Stimulated activated CD4-positive, alpha-beta T cell treated with anti-CD3 and anti-CD28 coated beads, TNF-alpha, amount 100 ng/mL, for 4 hours (primary cell): ENCODE results near the gene LARGE1.
"Not testable (repeated sequence)": the region's sequence is repeated elsewhere in the genome, so short reads cannot be mapped to it uniquely, and the experiment has no call there.

Source experiments
- DNase-seq, 3 experiments: peaks; one replicate each; pipeline ENCODE4 v3.0.0-alpha.2; 2020; ENCODE audit warnings: low read depth in 3 of 3

LARGE1 gene

DNA sequence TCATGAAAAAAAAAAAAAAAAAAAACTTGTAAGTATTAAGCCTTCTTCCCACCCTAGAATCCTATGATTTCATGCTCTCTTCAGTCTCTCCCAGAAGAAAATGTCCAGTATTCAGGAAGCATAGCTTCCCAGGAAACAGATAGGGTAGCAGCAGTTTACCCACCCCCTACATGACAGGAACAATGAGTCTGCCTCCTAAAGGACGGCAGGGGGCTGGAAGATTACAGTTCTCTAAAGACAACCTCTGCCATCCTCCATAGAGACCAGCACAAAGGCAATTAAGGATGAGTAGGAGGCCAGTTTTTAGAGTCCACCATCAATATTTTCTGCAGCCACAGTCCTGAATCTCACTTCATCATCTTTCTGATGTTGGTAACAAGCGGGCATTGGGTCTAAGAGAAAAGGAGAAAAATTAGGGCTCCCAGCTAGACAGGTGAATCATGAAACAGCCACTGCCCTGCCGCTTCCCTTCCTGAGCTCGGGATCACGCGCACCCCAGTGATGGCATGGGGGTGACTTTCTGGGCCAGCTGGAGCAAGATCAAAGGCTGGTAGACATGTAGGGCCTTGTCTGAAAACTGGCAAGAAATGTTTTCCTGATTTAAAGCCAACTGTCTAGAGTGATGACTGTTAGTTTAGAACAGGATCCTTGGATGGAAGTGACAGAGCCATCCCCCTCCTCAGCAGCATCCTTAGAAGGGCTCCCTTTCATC is 322.8 kb downstream of the LARGE1 start:
- DNase-seq = no peak

DNA sequence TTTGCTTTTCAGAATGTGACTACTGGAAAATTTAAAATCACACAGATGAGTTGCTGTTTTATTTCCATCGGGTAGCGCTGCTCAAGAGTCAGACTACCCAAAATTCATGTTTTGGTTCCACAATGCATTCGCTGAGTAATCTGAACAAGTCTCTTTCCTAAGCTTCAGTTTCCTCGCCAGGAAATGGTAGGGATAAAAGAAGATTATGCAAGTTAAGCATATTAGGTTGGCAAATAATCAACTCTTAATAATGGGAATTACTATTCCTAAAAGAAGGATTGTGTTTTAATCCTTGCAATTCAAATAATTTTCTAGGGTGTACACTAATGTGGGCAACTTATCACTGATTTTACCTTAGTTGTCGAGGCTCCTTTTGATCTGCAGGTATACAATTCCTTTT is 326.5 kb downstream of the LARGE1 start:
- no peak for DNase-seq

DNA sequence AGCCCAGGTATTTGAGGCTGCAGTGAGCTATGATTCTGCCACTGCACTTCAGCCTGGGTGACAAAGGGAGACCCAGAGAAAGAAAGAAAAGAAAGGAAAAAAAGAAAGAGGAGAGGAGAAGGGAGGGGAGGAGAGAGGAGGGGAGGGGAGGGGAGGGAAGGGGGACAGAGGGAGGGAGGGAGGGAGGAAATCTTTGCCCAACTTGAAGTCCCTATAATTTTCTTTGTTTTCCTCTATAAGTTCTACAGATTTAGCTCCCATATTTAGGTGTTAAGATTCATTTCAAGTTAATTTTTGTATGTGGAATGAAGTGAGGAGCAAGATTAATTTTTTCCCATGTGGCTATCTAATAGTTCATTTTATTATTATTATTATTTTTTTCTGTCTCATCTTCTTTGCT is 328.3 kb downstream of the LARGE1 start:
- DNase-seq = no peak

DNA sequence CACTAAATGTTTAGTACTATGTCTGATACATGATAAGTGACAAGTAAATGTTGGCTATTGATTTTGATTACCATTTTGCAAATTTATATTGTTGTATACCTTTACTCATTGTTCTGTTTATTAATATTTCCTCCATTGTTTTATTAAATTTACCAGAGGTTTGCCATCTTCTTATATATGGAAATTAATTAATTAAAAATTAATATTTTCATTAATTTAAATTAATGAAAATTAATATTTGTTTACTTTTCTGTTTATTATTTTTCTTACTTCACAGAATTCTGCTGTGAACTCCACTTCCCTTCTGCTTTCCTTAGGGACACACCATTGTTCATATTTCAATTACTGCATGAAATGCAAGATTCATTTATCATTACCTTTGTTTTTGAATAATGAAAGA is 331.0 kb downstream of the LARGE1 start:
- DNase-seq = no peak

DNA sequence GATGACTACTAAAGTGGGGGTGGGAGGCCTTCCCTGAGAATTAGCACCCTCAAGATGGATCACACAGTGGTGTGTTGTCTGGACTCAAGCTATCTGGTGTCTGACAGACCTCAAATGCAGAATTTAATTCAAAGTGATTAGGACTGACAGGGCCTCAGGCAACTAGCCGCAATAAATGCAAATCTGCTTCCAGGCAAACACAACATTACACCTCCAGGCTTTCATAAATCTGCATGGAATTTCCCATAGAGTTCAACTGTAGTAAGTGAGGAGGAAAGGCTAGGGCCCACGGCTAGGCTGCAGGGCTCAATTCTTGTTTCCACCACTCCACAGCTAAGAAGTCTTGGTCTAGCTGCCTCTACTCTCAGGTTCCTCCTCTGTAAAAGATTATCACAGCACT is 331.4 kb downstream of the LARGE1 start:
- no peak for DNase-seq

- no peak for DNase-seq
Measured at GRCh38 chr22:33584152-33584551, 336.1 kb downstream of the LARGE1 start.

GRCh38 chr22:33582822-33583400 is 337.4 kb downstream of the LARGE1 start:
- no peak for DNase-seq

GRCh38 chr22:33580310-33580709 is 340.0 kb downstream of the LARGE1 start:
- no peak for DNase-seq

- DNase-seq = no peak
Measured at GRCh38 chr22:33579448-33580093, 340.7 kb downstream of the LARGE1 start.

GRCh38 chr22:33578752-33579151 is 341.5 kb downstream of the LARGE1 start:
- DNase-seq = no peak

- no peak for DNase-seq
Measured at GRCh38 chr22:33577862-33578411, 342.3 kb downstream of the LARGE1 start.

DNA sequence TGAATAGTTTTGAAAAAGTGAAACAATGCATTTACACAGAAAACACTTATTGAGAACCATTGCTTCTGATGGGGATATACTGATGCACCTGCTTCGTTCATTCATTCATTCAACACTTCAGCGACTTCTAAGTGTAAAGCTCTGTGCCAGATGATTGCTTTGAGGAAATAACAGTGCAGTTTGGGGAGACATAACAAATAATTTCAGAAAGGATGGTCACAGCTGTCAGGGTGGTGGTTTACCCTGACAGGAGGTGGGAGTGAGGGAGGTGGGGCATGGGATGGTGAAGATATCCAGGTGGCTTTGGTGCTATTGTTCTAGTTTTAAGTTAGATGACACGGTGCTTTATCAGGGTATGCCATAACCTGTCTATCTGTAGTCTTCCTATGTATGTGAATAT is 344.1 kb downstream of the LARGE1 start:
- DNase-seq = no peak

DNA sequence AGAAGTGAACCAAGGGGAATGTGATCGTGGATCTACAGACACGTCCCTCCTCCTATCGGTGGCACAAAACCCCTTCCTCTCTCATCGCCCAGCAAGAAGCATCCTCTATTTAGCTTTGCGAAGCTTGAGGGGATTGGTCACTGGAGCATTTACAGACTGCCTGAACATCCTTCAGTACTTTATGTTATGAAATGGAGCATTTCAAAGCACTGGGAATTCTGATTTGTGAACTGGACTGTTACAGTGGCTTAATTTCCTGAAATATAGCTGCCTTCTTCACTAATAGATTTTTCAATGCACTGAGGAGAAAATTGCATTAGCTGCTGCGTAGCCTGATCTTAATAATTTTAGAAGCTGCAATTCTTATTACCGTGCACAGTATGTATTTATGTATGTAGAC is 344.5 kb downstream of the LARGE1 start:
- no peak for DNase-seq

DNA sequence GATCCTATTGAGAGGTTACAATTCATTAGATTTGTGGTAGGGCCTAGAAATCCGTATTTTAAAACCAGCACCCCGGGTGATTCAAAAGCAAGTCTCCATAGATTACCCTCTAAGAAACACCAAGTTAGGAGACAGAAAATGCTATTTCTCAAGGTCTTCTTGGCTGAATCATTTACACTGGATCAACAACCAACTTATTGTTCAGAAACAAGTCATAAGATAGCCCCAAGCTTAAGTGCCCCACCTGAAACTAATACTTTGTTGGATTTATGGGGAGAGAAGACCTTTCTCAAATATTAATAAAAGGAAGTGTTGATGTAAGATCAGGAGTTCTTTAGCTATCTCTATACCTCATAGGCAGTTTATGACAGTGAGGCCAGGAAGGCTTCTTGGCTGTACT is 345.2 kb downstream of the LARGE1 start:
- DNase-seq = no peak

- DNase-seq = no peak
Measured at GRCh38 chr22:33573479-33573878, 346.8 kb downstream of the LARGE1 start.

DNA sequence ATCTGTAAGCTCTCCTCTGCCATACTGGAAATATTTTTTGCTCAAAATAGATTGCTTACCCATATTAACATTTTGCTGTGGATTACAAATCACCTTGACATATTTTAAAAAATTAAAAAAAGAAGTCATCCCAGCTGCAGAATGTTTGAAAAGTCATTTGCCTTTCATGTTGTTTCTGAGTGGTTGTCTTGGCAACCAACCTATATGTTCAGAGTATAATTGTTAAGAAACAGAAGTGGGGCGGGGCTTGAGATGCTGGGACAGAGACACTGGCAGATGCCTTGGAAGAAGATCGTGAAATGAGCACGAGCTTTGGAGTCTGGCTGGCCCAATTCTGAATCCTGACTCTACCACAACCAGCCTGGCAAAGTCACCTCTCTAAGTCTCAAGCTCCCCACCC is 348.2 kb downstream of the LARGE1 start:
- DNase-seq = no peak

DNA sequence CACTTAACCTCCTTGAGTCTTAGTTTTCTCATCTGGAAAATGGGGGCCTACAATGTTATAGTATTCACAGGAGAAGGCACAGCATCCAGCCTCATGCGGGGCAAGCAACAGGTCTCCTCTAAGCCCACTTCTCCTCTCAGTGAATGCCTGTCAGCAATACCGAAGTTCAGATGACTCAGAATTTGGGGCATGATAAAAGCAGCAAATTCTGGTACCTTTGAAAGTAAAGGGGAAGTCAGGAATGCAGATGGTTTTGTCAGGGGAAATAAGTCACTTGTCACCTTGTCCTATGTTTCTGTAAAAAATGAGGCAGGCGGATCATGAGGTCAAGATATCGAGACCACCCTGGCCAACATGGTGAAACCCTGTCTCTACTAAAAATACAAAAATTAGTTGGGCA is 350.2 kb downstream of the LARGE1 start:
- no peak for DNase-seq

DNA sequence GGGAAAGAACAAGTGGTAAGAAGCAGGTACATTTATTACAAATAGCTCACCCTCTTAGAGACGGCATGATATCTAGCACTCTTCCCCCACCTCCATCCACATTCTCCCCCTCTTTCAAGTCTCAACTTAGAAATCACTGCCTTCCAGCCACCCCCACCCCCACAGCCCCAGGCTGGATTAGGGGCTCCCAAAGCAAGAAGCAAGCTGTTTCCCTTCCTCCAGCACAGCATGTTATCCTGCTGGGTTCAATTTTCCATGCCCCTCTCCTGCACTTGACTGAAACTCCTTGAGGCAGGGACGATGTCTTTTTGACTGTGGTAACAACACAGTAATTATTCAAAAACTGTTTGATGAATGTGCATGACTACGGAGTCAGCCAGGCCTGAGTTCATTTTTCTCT is 350.7 kb downstream of the LARGE1 start:
- no peak for DNase-seq

GRCh38 chr22:33569018-33569417 is 351.3 kb downstream of the LARGE1 start:
- DNase-seq = no peak

GRCh38 chr22:33566495-33566894 is 353.8 kb downstream of the LARGE1 start:
- not testable (repeated sequence) for DNase-seq

- DNase-seq = no peak
Measured at GRCh38 chr22:33565580-33565995, 354.7 kb downstream of the LARGE1 start.

DNA sequence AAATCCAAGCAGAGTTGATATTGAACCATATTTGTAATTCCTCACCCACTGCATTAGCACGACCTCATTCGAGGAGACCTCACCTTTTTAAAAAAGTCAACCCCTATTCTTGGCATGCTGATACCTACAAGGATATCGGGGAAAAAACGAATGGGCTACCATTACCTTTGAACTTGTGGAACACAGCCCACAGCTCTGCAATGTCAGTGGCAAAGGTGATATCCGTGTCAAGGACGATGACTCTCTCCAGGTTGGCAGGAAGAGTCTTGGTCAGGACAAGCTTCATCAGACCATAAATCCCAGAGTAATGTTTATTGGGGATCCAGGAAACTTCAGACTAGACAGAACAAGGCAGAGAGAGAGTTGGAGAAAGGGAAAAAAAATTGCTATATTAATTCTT is 355.6 kb downstream of the LARGE1 start:
- DNase-seq = no peak
